ENCODE measurements around the gene TRIM40.

DNA sequence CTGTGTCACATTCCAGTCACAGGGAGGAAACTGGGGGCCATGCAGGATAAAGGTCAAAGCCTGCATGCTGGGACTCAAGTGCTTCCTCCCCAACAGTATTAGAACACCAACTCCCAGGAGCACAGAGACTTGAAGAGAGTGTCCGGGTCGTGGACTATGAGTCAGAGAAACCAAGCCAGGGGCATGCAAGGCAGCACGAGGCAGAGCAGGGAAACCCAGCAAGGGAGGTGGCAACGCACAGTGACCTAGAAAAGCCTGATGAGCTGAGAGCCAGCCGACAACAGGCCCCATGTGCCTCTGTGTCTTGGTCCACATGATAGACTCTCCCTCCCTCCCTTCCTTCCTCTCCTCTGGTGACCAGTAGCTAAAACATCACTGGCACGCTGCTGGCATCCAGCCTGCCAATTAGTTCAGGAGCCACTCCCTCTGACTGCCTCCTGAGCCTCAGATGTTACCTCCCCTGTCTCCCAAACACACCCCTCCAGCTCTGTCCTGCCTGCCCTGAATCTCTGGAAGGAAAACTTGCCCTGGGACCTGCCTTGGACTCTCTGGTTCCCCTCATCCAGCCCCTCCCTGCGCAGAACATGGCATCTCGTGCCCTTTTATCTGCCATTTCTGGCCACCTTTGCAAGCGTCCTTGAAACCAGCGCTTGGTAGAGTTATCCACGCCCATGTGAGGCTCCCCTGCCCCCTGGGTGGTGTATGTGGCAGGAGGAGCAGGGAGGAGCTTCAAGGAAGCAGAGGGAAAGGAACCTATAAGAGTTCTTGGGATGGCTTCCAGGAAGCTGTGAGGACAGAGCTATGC is 44.2 kb upstream of the TRIM40 start:
- TF ChIP-seq ELF4 (IDR thresholded peaks at IDR 0.05), result no peak
- TF ChIP-seq, protein P1, sequence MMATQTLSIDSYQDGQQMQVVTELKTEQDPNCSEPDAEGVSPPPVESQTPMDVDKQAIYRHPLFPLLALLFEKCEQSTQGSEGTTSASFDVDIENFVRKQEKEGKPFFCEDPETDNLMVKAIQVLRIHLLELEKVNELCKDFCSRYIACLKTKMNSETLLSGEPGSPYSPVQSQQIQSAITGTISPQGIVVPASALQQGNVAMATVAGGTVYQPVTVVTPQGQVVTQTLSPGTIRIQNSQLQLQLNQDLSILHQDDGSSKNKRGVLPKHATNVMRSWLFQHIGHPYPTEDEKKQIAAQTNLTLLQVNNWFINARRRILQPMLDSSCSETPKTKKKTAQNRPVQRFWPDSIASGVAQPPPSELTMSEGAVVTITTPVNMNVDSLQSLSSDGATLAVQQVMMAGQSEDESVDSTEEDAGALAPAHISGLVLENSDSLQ (IDR thresholded peaks at IDR 0.05), result no peak
- no peak for TF ChIP-seq BHLHE40 (IDR thresholded peaks at IDR 0.05; ENCODE audit: borderline replicate concordance)
- TF ChIP-seq FOXM1 (IDR thresholded peaks at IDR 0.05; ENCODE audit: borderline replicate concordance), result no peak
- no peak for TF ChIP-seq SUZ12 (IDR thresholded peaks at IDR 0.05)
- no peak for TF ChIP-seq ARNT (IDR thresholded peaks at IDR 0.05)
- TF ChIP-seq FOXK2 (IDR thresholded peaks at IDR 0.05), result no peak
- no peak for TF ChIP-seq HDGF (IDR thresholded peaks at IDR 0.05; ENCODE audit: borderline replicate concordance)
- no peak for TF ChIP-seq L3MBTL2 (conservative IDR thresholded peaks at IDR 0.05)
- TF ChIP-seq SP1 (IDR thresholded peaks at IDR 0.05), result no peak
